Measurements from ENCODE around the gene FOXN3.

FOXN3 gene

DNA sequence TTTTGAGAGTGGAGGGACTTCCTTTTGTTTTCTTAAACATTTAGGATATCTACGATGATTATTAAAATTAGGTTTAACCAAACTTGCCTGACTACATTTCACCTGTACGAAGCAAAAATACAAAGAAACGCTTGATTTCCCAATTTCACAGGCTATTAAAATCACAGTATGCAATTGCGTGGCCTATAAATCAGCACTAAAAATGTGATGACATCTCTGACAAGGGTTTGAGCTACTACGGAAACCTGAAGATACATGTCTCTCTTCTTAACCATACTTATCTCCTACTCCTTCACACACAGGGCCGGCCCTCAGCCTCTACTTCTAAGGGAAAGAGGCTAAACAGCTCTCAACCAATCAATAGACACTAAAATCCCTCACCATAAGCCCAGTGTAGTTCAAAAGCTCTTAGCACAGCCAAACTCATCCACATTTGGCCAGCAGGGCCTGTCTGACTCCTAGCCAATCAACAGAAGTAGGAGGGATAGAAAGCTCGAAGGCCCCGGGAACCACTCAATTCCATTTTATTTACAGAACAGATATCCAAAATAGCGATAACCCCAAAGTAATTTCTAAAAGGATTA, 137.3 kb downstream of the FOXN3 start:
- POLR2A ChIA-PET (ENCODE audit: low non-redundant PET) = no interaction called here
- H3K27ac ChIP-seq = no peak overlapping the region
- CTCF ChIA-PET = no interaction called here
- no peak for DNase-seq (ENCODE audit: low spot score)
- TF ChIP-seq, protein P1, sequence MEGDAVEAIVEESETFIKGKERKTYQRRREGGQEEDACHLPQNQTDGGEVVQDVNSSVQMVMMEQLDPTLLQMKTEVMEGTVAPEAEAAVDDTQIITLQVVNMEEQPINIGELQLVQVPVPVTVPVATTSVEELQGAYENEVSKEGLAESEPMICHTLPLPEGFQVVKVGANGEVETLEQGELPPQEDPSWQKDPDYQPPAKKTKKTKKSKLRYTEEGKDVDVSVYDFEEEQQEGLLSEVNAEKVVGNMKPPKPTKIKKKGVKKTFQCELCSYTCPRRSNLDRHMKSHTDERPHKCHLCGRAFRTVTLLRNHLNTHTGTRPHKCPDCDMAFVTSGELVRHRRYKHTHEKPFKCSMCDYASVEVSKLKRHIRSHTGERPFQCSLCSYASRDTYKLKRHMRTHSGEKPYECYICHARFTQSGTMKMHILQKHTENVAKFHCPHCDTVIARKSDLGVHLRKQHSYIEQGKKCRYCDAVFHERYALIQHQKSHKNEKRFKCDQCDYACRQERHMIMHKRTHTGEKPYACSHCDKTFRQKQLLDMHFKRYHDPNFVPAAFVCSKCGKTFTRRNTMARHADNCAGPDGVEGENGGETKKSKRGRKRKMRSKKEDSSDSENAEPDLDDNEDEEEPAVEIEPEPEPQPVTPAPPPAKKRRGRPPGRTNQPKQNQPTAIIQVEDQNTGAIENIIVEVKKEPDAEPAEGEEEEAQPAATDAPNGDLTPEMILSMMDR (conservative IDR thresholded peaks at IDR 0.05; ENCODE audit: low read depth) = no peak

DNA sequence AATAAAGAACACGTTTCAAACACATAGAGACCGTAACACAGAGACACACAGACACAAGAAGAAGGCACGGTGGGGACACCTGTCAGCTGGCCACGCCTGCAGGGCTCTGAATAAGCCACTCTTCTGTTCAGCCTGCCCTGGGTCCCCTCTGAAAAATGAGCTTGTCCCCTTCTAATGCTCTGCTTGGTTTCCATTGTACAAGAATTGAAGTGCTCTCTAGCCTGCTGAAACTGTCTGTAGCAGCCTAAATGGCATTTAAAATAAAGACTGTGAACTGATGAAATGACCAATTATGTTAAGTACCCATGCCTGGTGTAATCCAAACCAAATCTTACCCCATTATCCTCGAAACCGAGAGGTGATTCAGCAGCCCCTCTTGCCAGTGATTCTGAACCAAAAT, 139.8 kb downstream of the FOXN3 start:
- no peak overlapping the region for H3K27ac ChIP-seq
- ChIA-PET CTCF (interaction anchor here (0.6 kb wide), 1 partner anchor 131 kb away, joined by 5 read pairs; no protein-coding TSS in a partner anchor), POLR2A (ENCODE audit: low non-redundant PET) (no interaction called here)
- TF ChIP-seq, protein P1 (conservative IDR thresholded peaks at IDR 0.05; ENCODE audit: low read depth) = no peak
- no peak for DNase-seq (ENCODE audit: low spot score)

DNA sequence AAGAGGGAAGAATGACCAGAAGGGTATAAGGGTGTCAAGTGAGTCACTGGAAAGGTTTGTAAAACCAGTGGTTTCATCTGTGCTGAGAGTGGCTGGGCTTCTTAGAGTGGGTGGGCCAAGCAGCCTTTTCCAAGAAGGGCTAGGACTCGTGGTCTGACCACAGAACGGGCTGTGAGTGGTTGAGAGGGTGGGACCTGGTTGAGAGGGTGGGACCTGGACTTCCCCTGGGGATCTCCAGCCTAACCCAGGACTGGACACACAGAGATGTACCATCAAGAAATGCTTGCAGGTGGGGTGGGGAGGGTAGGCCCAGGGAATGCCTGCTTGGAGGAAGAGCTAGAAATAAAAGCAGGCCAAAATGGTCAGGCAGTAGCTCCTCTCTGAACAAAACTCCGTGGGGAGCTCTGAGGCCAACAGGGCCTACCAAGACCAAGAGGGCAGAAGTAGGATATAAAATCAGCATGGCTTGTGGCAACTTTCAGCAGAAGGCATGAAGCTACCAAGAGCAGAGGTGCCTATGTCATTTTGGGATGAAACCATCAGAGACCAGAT, 140.5 kb downstream of the FOXN3 start:
- CTCF ChIA-PET = interaction anchor here (0.6 kb wide), 1 partner anchor 131 kb away, joined by 5 read pairs; no protein-coding TSS in a partner anchor

DNA sequence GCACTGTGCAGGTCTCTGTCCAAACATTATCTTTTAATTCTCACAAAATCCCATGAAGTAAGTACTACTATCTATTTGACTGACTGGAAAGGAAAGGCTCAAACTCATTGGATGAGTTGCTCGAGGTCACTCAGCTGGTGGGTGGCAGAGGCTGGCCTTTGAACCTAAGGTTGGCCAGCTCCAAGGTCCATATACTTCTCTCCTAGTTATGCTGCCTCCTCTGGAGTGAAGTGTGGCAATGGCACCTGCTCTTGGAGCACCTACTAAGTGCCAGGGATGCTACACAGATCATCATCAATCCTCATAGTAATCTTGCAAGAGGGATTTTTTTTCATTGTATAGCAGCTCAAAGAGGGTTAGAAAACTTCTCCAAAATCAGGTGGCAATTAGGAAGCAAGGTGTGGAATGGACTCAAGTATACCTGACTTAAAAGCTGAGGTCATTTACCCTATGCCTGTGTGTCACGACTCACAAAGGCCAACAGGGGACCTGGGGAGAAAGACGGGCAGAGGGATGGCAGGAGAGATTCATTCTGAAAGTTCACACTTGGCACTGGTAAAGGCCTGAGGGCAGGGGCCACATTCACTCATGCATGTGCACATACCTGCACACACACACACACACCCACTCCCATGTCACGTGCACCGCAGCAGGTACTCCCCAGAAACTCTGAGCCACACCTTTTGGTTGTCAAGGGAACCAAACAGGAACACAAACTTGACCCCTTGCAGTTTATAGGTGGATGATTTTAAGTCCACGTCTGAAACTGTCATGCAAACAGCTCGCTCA, 146.4 kb downstream of the FOXN3 start:
- ChIA-PET POLR2A (ENCODE audit: low non-redundant PET) (no interaction called here), CTCF (interaction anchor here (0.6 kb wide), 1 partner anchor 84 kb away, joined by 3 read pairs; no protein-coding TSS in a partner anchor)
- no peak overlapping the region for H3K27ac ChIP-seq
- DNase-seq (ENCODE audit: low spot score) = peak; percentile 23
- TF ChIP-seq, protein P1 (conservative IDR thresholded peaks at IDR 0.05; ENCODE audit: low read depth) = no peak

More for the DNA sequence above, 140.5 kb downstream of the FOXN3 start:
- POLR2A ChIA-PET (ENCODE audit: low non-redundant PET) = no interaction called here
- TF ChIP-seq, protein P1 (conservative IDR thresholded peaks at IDR 0.05; ENCODE audit: low read depth) = no peak
- no peak for DNase-seq (ENCODE audit: low spot score)
- no peak overlapping the region for H3K27ac ChIP-seq

DNA sequence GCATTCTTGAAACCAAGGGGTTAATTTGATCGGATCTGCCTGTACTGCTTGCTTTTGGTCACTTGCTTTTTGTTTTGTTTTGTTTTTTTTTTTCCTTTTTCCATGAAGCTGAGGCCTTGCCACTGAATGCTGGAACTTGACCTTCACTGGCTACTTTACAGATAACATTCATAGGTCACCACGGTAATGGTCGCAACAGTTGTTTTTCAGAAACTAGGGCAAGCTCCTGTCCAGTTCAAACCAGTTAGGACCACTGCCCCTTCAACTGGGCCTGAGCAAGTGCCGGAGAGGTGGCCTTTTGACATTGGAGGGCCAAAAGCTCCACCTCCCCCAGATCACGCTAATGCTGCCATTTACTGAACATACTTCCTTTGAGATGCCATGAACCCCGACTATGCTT, 147.6 kb downstream of the FOXN3 start:
- no peak overlapping the region for H3K27ac ChIP-seq
- CTCF ChIA-PET = interaction anchor here (0.6 kb wide), 1 partner anchor 200 kb away, joined by 5 read pairs; no protein-coding TSS in a partner anchor
- TF ChIP-seq, protein P1 (conservative IDR thresholded peaks at IDR 0.05; ENCODE audit: low read depth) = no peak
- POLR2A ChIA-PET (ENCODE audit: low non-redundant PET) = no interaction called here
- DNase-seq (ENCODE audit: low spot score) = no peak

DNA sequence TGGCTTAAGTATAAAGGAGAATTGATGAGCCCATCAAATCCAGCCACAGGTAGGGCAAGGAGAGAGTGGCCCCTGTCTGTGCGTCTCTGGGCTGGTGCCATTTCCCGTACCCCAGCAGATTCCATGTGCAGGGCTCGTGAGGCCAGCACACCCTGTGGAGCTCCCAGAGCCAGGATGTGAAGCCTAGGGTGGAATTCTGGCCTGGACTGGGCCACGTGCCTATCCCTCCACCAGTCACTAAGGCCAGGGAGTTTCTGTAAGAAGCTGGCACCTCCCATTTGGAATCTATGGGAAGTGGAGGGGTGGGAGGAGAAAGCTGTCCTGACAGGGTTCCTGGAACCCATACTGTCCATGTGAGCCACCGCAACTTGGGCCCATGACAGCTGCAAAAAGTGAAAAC, 148.5 kb downstream of the FOXN3 start:
- CTCF ChIA-PET = no interaction called here
- DNase-seq (ENCODE audit: low spot score) = no peak
- TF ChIP-seq, protein P1 (conservative IDR thresholded peaks at IDR 0.05; ENCODE audit: low read depth) = no peak
- H3K27ac ChIP-seq = no peak overlapping the region
- POLR2A ChIA-PET (ENCODE audit: low non-redundant PET) = no interaction called here
